K562 (cell line): ENCODE results near the gene KDF1. TPM values are rescaled to one million over a fixed set of nuclear protein-coding genes. Genes with fewer than 3 reads are reported as not detected.

Source experiments
- EGR1 ChIP-seq: fragments of 450-650 bp; conservative IDR thresholded peaks from 2 replicates; pipeline ENCODE4 v1.6.1; 2017; ENCODE audit warnings: mild to moderate bottlenecking
- HMGN3 ChIP-seq: IDR thresholded peaks from 2 replicates; pipeline ENCODE4 v1.6.1; 2011; ENCODE audit warnings: borderline replicate concordance, low read depth, mild to moderate bottlenecking, mixed read lengths, low read length; ENCODE audit not compliant: insufficient read length; ENCODE audit errors: extremely low read depth
- L3MBTL2 ChIP-seq: fragments of 450-650 bp; IDR thresholded peaks from 2 replicates; pipeline ENCODE4 v1.6.1; 2016; ENCODE audit warnings: mild to moderate bottlenecking, moderate library complexity
- MEF2A ChIP-seq: IDR thresholded peaks from 2 replicates; pipeline ENCODE4 v1.6.1; 2011; ENCODE audit warnings: low read depth, mild to moderate bottlenecking, low read length, moderate library complexity; ENCODE audit not compliant: control insufficient read depth
- POLR2B ChIP-seq: fragments of 450-650 bp; IDR thresholded peaks from 2 replicates; pipeline ENCODE4 v1.6.1; 2018; ENCODE audit warnings: low read depth; ENCODE audit not compliant: partially characterized antibody
- POLR3A ChIP-seq: IDR thresholded peaks from 2 replicates; pipeline ENCODE4 v1.6.1; 2011; ENCODE audit warnings: borderline replicate concordance, mild to moderate bottlenecking, moderate library complexity; ENCODE audit not compliant: insufficient read length, insufficient read depth; ENCODE audit errors: extremely low read depth
- POLR3G ChIP-seq: IDR thresholded peaks from 2 replicates; pipeline ENCODE4 v1.6.1; 2011; ENCODE audit not compliant: insufficient read length, insufficient replicate concordance; ENCODE audit errors: extremely low read depth
- RBM39 ChIP-seq: fragments of 200-400 bp; formaldehyde crosslinking; optimal IDR thresholded peaks from 2 replicates; pipeline ENCODE3; 2018; ENCODE audit warnings: low read depth, low read length
- TAF7 ChIP-seq: fragments of 450-650 bp; IDR thresholded peaks from 2 replicates; pipeline ENCODE4 v1.6.1; 2016; ENCODE audit warnings: missing genetic modification characterization, missing compliant biosample characterization
- ZNF133 ChIP-seq: fragments of 250-450 bp; sonication (Bioruptor Pico); IDR thresholded peaks from 2 replicates; pipeline ENCODE4 v1.4.0; 2020; ENCODE audit warnings: mild to moderate bottlenecking
- ZNF586 ChIP-seq: fragments of 450-650 bp; formaldehyde crosslinking; conservative IDR thresholded peaks from 2 replicates; pipeline ENCODE4 v1.4.0; 2020; ENCODE audit warnings: mild to moderate bottlenecking, moderate library complexity
- ZNF707 ChIP-seq: fragments of 250-450 bp; sonication (Bioruptor Pico); conservative IDR thresholded peaks from 2 replicates; pipeline ENCODE4 v1.8.0; 2022; ENCODE audit warnings: inconsistent platforms, mild to moderate bottlenecking, moderate library complexity
- ZNF778 ChIP-seq: fragments of 450-650 bp; formaldehyde crosslinking; IDR thresholded peaks from 2 replicates; pipeline ENCODE4 v1.4.0; 2020; ENCODE audit warnings: mild to moderate bottlenecking, moderate library complexity
- polyA plus RNA-seq, 8 experiments: library from polyadenylated mRNA; depleted of rRNA in 4 of 8; stranded (reverse) in 5 of 8; unstranded in 3 of 8; fragments of >200 nt; fragmentation: Nextera tagmentation in 2 of 8; fragmentation: Illumina TruSeq in 1 of 8; extraction: Ambion mirVana in 2 of 8; extraction: Trizol in 1 of 8; gene quantifications; 2 replicates each; pipeline versions ENCODE4 v1.2.1 to v1.2.3, GENCODE V29; 2011 to 2014; ENCODE audit warnings: inconsistent platforms in 1 of 8, missing spikeins in 1 of 8
- total RNA-seq, 7 experiments: library from RNA; depleted of rRNA in 6 of 7; stranded (reverse); fragments of >200 nt in 6 of 7; fragmentation: Illumina TruSeq in 2 of 7; extraction: Trizol in 2 of 7; gene quantifications; 2 replicates each; pipeline versions ENCODE4 v1.2.1 to v1.2.3, GENCODE V29; 2011 to 2021; ENCODE audit warnings: low replicate concordance in 1 of 7
- TF ChIP-seq, protein P1 (sequence below): sonication (generic); formaldehyde crosslinking; IDR thresholded peaks from 2 replicates; pipeline ENCODE4 v1.8.0; 2022; ENCODE audit warnings: mild to moderate bottlenecking, missing genetic modification reagents, borderline replicate concordance
- TF ChIP-seq, protein P2 (sequence below): fragments of 250-450 bp; sonication (Bioruptor Pico); IDR thresholded peaks from 2 replicates; pipeline ENCODE4 v1.4.0; 2020; ENCODE audit warnings: mild to moderate bottlenecking, moderate library complexity
- TF ChIP-seq, protein P3 (sequence below), 3 experiments: IDR thresholded peaks in 2 of 3; conservative IDR thresholded peaks in 1 of 3; 2 replicates each; pipeline ENCODE4 v1.5.1; 2011 to 2012; ENCODE audit warnings: low read length in 3 of 3, mild to moderate bottlenecking in 3 of 3, control low read depth in 2 of 3, improper control_type of control experiment in 1 of 3, inconsistent platforms in 1 of 3, low read depth in 1 of 3, mixed read lengths in 1 of 3, moderate library complexity in 1 of 3; ENCODE audit not compliant: insufficient read depth in 2 of 3
- TF ChIP-seq, protein P4 (sequence below): fragments of 450-650 bp; IDR thresholded peaks from 2 replicates; pipeline ENCODE4 v1.7.1; 2018; ENCODE audit warnings: mild to moderate bottlenecking, low read depth; ENCODE audit not compliant: partially characterized antibody
- TF ChIP-seq, protein P5 (sequence below): sonication (generic); formaldehyde crosslinking; IDR thresholded peaks from 2 replicates; pipeline ENCODE4 v1.8.1; 2023; ENCODE audit warnings: mild to moderate bottlenecking, missing genetic modification reagents, moderate library complexity

The KDF1 gene
- total and polyA plus RNA-seq, 9 of the 15 experiments (the other 6 are each of a cell fraction or from before 2014, with no cell fraction given), result 0.38 to 1.9 (median 0.83) TPM

DNA sequence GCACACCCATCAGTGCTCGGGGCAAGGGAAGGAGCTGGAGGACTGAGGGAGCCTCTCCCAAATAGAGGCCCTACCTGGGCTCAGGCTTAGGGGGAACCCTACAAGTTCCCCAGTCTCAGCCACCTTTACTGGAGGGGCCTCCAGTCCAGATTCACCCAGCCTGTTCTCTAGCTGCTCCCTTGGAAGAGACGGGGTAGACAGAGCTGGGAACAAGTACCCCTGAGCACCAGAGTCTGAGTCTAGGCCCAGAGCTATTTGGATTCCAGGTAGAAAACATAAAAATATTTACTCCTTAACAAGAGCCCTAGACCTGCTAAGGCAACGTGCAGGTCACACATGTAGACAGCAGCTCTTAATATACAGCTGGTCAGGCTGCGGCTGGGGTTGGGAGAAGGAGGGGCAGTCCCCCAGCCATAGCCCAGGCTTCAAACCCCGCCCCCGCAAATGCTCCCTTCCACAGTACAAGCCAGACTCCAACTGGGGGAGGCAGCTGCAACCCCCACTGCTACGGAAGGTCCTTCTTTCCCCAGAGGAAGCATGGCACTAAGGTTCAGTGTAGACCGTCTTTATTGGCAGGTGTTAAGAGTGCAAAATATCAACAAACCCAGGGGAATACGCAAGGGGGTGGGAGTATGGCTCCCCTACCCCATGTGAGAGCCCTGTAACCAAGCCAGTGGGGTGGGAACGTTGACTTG lies 44.4 kb upstream of the KDF1 start (continued):
- no peak for TF ChIP-seq ZNF586 (CRISPR knock-in tag)
- TF ChIP-seq ZNF133 (CRISPR knock-in tag), result no peak
- TF ChIP-seq, protein P1, sequence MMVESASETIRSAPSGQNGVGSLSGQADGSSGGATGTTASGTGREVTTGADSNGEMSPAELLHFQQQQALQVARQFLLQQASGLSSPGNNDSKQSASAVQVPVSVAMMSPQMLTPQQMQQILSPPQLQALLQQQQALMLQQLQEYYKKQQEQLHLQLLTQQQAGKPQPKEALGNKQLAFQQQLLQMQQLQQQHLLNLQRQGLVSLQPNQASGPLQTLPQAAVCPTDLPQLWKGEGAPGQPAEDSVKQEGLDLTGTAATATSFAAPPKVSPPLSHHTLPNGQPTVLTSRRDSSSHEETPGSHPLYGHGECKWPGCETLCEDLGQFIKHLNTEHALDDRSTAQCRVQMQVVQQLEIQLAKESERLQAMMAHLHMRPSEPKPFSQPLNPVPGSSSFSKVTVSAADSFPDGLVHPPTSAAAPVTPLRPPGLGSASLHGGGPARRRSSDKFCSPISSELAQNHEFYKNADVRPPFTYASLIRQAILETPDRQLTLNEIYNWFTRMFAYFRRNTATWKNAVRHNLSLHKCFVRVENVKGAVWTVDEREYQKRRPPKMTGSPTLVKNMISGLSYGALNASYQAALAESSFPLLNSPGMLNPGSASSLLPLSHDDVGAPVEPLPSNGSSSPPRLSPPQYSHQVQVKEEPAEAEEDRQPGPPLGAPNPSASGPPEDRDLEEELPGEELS, result no peak
- no peak for TF ChIP-seq HMGN3
- TF ChIP-seq, protein P2, sequence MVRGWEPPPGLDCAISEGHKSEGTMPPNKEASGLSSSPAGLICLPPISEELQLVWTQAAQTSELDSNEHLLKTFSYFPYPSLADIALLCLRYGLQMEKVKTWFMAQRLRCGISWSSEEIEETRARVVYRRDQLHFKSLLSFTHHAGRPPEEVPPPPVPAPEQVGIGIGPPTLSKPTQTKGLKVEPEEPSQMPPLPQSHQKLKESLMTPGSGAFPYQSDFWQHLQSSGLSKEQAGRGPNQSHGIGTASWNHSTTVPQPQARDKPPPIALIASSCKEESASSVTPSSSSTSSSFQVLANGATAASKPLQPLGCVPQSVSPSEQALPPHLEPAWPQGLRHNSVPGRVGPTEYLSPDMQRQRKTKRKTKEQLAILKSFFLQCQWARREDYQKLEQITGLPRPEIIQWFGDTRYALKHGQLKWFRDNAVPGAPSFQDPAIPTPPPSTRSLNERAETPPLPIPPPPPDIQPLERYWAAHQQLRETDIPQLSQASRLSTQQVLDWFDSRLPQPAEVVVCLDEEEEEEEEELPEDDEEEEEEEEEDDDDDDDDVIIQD (CRISPR knock-in tag), result no peak
- no peak for TF ChIP-seq ZNF778 (CRISPR knock-in tag)
- TF ChIP-seq, protein P3, sequence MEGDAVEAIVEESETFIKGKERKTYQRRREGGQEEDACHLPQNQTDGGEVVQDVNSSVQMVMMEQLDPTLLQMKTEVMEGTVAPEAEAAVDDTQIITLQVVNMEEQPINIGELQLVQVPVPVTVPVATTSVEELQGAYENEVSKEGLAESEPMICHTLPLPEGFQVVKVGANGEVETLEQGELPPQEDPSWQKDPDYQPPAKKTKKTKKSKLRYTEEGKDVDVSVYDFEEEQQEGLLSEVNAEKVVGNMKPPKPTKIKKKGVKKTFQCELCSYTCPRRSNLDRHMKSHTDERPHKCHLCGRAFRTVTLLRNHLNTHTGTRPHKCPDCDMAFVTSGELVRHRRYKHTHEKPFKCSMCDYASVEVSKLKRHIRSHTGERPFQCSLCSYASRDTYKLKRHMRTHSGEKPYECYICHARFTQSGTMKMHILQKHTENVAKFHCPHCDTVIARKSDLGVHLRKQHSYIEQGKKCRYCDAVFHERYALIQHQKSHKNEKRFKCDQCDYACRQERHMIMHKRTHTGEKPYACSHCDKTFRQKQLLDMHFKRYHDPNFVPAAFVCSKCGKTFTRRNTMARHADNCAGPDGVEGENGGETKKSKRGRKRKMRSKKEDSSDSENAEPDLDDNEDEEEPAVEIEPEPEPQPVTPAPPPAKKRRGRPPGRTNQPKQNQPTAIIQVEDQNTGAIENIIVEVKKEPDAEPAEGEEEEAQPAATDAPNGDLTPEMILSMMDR (IDR thresholded peaks at IDR 0.05 in 2 of 3, conservative IDR thresholded peaks at IDR 0.05 in 1 of 3; ENCODE audit: insufficient read depth in 2 of 3, low read depth in 1 of 3, low read length in 3 of 3), result no peak
- TF ChIP-seq, protein P4, sequence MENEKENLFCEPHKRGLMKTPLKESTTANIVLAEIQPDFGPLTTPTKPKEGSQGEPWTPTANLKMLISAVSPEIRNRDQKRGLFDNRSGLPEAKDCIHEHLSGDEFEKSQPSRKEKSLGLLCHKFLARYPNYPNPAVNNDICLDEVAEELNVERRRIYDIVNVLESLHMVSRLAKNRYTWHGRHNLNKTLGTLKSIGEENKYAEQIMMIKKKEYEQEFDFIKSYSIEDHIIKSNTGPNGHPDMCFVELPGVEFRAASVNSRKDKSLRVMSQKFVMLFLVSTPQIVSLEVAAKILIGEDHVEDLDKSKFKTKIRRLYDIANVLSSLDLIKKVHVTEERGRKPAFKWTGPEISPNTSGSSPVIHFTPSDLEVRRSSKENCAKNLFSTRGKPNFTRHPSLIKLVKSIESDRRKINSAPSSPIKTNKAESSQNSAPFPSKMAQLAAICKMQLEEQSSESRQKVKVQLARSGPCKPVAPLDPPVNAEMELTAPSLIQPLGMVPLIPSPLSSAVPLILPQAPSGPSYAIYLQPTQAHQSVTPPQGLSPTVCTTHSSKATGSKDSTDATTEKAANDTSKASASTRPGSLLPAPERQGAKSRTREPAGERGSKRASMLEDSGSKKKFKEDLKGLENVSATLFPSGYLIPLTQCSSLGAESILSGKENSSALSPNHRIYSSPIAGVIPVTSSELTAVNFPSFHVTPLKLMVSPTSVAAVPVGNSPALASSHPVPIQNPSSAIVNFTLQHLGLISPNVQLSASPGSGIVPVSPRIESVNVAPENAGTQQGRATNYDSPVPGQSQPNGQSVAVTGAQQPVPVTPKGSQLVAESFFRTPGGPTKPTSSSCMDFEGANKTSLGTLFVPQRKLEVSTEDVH, result no peak
- TF ChIP-seq ZNF707, result no peak
- TF ChIP-seq L3MBTL2, result no peak
- no peak for TF ChIP-seq POLR2B
- peak; percentile 97 for TF ChIP-seq EGR1
- TF ChIP-seq POLR3G, result no peak
- TF ChIP-seq RBM39, result no peak
- no peak for TF ChIP-seq MEF2A
- TF ChIP-seq POLR3A, result no peak
- TF ChIP-seq, protein P5, sequence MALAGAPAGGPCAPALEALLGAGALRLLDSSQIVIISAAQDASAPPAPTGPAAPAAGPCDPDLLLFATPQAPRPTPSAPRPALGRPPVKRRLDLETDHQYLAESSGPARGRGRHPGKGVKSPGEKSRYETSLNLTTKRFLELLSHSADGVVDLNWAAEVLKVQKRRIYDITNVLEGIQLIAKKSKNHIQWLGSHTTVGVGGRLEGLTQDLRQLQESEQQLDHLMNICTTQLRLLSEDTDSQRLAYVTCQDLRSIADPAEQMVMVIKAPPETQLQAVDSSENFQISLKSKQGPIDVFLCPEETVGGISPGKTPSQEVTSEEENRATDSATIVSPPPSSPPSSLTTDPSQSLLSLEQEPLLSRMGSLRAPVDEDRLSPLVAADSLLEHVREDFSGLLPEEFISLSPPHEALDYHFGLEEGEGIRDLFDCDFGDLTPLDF (CRISPR knock-in tag), result no peak
- no peak for TF ChIP-seq TAF7 (tag)
